Activated naive CD8-positive, alpha-beta T cell treated with anti-CD3 and anti-CD28 coated beads, Interleukin-2, amount 50 U/mL, for 16 hours (primary cell): ENCODE data around the gene SMIM36.
"Not testable (repeated sequence)": the region's sequence is repeated elsewhere in the genome, so short reads cannot be mapped to it uniquely, and the experiment has no call there.

Experiments used
- DNase-seq: peaks from one replicate; pipeline ENCODE4 v3.0.0-alpha.2; 2020; ENCODE audit warnings: low read depth, low spot score

The SMIM36 gene

DNA sequence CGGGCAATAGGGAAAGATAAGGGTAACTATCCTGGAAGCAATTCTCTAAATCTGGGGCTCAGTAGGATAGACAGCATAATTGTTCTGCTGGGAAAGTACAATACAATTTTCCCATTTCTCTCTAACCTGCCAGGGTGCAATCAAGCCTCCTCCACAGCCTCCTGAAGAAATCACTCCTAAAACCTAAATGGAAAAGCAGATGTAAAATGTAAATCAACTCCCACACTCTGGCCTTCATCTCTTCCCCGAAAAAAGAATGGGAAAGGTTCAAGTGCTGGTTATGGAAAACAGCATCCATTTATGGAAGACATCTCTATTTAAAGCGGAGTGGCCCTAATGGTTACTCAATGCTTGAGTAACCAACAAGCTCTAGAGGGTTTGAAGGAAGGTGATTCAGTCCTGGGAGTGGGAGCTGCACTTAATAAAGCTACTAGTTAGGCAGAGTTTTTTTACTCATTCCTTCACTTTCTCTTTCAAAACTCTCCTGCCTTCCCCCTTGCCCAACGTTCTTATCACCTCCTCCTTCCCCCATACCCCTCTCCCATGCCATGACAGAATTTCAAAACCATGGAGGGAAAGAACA, 94.7 kb downstream of the SMIM36 start:
- no peak for DNase-seq

DNA sequence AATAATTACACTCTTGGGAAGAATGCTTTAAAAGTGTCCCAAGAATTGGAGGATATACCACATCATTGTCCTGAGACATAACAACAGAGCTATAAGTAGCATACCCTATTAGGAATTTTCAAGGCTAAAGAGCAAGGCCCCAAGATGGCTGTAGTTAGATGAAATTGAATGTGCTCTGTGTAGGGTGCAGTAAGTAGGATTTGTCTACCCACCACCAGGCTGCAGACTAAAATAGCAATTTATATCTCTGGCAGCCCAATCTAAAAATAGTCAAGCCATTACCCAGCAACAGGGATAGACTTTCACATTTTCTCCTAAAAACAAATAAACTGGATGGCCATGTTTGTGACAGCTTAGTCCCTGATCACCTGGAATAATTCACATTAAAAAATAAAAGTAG, 95.3 kb downstream of the SMIM36 start:
- no peak for DNase-seq

DNA sequence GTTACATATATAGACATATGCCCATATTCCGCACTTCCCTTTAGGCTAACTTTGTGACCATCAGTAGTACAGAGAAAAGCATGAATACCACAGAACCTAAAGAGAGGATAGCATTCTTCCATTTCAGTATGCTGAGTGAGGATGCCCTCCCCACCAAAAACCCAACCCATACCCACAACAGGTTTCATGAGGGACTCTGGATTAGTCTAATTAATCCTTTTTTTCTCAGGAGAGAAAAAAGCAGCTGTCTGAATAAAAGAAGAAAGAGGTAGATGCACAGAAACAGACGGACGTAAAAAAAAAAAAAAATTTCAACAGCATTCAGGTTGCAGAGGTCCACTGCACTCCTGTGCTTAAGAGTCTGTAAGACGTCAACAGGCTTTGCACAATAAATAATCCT, 96.3 kb downstream of the SMIM36 start:
- no peak for DNase-seq

DNA sequence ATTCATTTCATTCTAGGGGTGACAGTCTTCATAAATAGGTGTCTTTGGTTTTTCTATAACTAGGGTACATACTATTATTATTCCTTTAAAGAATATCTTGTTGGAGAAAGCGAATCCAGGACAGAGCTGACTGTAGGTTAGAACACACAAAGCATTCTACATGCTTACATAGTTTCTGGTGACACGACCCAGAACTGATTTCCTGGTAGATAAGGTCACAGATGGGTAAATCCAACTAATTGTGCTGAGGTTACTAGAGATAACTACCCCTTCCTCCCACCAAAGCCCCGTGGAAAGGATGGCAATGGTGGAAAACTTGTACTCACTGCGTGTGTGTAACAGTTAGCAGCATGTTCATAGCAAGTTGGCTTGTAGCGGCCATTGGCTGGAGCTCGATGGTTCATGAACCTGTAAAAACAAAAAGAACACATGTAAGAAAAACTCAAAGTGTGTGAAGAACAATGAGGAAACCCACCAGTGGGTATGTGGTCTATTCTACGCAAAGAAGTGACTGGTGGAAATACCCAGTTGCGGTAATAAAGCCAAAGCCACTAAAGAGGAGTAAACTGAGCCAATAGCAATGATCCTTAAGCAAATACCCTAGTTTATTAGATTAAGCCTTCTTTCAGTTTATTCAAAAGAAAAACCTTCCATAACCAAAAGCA, 97.3 kb downstream of the SMIM36 start:
- no peak for DNase-seq

DNA sequence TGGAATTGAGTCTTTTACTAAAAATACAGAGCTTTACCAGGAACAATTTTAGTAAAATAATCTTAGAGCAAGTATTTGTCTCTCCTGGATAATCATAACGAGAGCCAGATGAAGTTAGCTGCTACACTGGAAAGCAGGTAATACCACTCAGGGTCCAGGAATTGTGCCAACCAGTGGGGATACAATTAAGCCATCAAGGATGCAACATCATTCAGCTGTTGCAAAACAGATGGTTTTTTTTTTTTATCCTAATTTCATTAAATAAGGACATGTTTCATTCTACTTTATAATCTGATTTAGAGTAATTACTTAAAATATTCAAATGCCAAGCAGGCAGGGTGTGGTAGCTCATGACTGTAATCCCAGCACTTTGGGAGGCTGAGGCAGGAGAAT, 99.8 kb downstream of the SMIM36 start:
- no peak for DNase-seq

DNA sequence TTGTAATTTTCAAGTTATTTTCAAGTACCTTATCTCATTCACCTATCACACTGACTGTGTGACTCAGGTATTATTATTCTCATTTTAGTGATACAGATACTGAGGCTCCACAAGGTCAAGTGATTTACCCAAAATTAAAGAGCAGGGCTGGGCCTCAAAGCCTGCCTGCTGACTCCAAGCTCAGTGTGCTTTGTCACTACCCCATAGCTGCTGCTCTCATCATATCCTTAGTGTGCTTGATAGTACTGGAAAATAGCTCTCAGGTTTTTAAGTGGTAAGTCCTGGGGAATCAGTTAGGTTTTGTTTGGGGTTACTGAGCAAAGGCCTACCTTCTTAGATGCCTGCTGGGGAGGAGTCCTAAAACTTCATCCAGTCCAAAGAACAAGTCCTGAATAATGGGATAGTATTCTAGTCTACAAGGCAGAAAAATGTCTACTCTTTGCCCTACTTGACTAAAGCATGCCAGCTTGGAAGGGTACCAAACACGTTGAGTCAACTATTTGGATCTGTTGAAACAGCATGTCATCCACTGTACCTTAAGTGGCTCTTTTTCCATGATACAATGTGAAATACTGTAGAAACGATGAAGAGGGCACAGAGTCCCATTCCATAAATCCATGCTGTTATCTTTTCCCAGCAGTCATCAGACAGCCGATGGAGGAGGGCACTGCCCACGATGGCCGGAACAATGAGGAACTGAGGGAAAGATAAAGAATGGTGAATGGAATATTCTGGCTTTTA, 100.4 kb downstream of the SMIM36 start:
- no peak for DNase-seq

DNA sequence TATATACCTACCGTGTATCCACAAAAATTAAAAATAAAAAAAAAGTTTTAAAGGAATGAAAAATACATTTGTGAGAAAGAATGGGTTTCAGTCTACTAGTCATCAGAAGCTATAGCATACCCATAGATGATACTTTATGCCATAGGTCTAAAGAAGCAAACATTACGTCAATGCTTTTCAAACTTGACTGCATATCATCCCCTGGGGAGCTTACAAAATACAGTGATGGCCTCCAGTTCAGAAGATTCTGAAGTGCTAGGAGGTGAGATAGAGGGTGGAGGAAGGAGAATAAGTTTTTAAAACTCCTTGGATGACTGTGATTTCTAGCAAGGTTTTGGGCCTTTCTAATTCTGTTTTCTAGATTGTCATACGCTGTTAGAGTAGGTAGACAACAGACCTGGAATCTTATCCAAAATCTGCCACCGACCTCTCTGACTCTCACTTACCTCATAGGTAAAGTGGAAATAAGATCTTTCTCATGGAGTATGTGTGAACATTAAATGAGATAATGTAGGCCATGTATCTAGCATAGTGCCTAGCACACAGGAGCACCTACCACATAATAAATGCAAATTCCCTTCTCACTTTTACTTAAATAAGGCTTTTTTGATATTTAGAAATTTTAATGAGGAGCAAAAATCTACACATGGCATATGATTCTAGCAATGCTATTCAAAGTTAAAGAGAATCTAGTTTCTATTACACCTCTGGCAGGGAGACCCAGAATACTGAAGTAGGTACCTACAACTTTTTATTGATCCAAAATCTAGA, 102.0 kb downstream of the SMIM36 start:
- no peak for DNase-seq

DNA sequence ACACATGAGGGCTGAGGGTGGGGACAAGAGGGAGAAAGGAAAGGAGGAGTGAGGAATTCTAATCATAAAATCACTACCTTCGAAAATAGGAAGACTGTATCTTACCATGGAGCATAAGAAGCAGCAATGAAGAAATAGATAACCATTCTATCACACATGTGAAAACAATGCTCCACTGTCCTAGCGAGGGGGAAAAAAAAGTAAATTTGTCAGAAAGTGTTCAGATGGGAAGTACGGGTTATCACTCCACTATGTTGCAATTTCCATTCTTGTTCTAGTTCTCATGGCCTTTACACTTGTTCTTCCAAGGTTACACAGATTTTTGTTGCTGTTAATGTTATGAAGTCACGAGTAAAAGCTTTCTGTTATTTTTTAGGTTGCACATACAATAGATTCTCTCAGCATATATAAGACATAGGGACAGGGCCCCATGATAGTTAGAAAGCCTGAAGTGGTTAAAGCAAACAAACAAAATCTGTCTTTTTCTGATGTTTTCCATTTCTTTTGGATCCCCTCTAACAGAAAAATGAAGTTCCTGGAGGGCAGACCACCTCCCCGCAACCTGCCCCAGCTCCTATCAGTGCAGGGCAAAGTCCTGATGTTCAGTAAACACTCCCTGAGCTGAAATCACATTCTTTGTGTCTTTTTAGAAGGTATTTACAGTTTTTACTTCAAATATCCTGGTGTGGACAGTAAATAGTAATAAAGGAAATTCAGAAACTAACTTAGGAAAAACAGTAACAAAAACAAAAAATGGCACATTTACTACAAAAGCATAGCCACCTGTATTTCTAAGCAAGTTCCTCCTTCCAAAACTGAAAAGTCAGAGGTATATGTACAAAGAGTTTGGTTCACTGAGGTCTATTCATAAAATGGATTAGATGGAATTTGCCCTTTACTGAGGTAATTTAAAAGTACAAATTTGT, 103.3 kb downstream of the SMIM36 start:
- DNase-seq: no peak

DNA sequence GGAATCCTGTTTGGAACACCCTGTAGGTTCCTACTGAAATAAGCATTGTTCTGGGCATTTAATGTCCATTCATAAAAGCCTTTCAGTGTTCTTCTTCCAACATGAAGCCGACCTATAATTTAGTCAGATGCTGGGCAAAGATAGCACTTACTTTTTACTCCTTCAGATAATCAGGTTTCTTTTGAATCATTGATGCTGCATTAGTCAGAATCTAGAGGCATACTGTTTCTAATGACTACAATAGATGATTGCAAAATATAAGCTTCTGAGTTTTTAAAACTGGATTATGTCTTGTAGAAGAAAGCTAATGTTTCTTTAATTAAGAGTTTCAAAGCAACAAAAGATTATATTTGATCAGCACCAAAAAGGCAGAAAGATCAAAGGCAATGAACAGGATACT, 105.7 kb downstream of the SMIM36 start:
- no peak for DNase-seq

DNA sequence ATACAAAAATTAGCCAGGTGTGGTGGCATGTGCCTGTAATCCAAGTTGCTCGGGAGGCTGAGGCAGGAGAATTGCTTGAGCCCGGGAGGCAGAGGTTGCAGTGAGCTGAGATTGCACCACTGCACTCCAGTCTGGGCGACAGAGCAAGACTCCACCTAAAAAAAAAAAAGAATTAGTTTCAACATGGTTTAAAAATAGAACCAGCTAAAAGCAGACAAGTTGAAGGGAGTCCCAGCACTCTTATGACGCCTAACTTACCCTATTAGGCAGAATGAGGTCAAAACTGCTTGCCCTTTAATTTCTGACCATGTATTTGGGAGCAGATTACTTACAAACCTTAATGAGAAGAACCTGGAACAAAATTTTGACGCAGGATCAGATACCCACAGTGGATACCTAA, 107.1 kb downstream of the SMIM36 start:
- DNase-seq: not testable (repeated sequence)

DNA sequence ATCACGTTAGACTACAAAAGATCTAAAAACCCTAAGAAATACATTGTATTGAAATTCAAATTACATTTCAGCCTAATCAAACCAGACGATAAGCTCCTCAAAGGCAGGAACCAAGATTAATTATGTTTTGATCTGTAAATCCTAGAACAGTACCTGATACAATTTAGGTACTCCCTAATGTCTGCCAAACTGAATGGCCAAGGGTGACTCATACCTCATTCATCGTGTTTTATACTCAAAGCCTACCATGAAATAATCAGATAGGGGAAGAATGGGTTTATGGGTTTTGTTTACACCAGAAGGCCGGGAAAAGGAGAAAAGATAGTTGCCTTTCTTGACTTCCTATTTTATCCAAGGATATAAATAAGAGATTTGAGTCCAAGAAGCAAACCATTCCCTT, 108.9 kb downstream of the SMIM36 start:
- no peak for DNase-seq
